Inflammatory macrophage (primary cell): ENCODE measurements around the gene MMP11.

ENCODE experiments used
- DNase-seq, 2 donors: peaks; one replicate each; pipeline ENCODE4 v3.0.0-alpha.2; 2020 to 2022
- total RNA-seq, 18 experiments: gene quantifications; one replicate each; lab custom pipeline; 2026; ENCODE audit warnings: mixed read lengths in 6 of 18, inconsistent platforms in 2 of 18; lab: John Stamatoyannopoulos, UW

The MMP11 gene
- 0.06 to 0.29 (median 0.12) reads per million in 18 experiments for total RNA-seq

- DNase-seq: peak in 1 of 2 donors; percentile 27
Observed at GRCh38 chr22:23772649-23773473, at the start of gene MMP11. MMP11 (plus strand) TSS chr22:23772849; CDS start chr22:23772871, 22 bp downstream.

GRCh38 chr22:23728108-23728507, 44.5 kb upstream of the MMP11 start:
- peak; percentile 49 to 64 for DNase-seq

- no peak for DNase-seq
Observed at GRCh38 chr22:23737696-23738095, 35.0 kb upstream of the MMP11 start.

- DNase-seq: no peak
Observed at GRCh38 chr22:23742505-23743264, 30.0 kb upstream of the MMP11 start.

GRCh38 chr22:23743303-23743705, 29.3 kb upstream of the MMP11 start:
- no peak for DNase-seq

GRCh38 chr22:23744001-23744400, 28.6 kb upstream of the MMP11 start:
- no peak for DNase-seq

- no peak for DNase-seq
Observed at GRCh38 chr22:23744485-23744884, 28.2 kb upstream of the MMP11 start.

- DNase-seq: peak in 1 of 2 donors; percentile 9
Observed at GRCh38 chr22:23745791-23746190, 26.9 kb upstream of the MMP11 start.

- no peak for DNase-seq
Observed at GRCh38 chr22:23749841-23750301, 22.8 kb upstream of the MMP11 start.

- DNase-seq: no peak
Observed at GRCh38 chr22:23750367-23750713, 22.3 kb upstream of the MMP11 start.

GRCh38 chr22:23750714-23751440, 21.8 kb upstream of the MMP11 start, which contains the start of gene ZNF70:
ZNF70 (minus strand) TSS chr22:23751112; CDS start chr22:23745140, 5,972 bp downstream.
- peak; percentile 55 to 82 for DNase-seq

GRCh38 chr22:23751441-23751996, 21.1 kb upstream of the MMP11 start:
- DNase-seq: no peak

GRCh38 chr22:23752090-23752691, 20.5 kb upstream of the MMP11 start:
- DNase-seq: no peak

- DNase-seq: no peak
Observed at GRCh38 chr22:23752750-23753149, 19.9 kb upstream of the MMP11 start.

- DNase-seq: peak in 1 of 2 donors; percentile 17
Observed at GRCh38 chr22:23753385-23753784, 19.3 kb upstream of the MMP11 start.

- DNase-seq: no peak
Observed at GRCh38 chr22:23754220-23754919, 18.3 kb upstream of the MMP11 start, which contains the start of gene VPREB3. VPREB3 (minus strand) TSS chr22:23754425; CDS start chr22:23754363, 62 bp downstream.

- no peak for DNase-seq
Observed at GRCh38 chr22:23754980-23755636, 17.5 kb upstream of the MMP11 start.

GRCh38 chr22:23755711-23756110, 16.9 kb upstream of the MMP11 start:
- no peak for DNase-seq

GRCh38 chr22:23756891-23757290, 15.8 kb upstream of the MMP11 start:
- no peak for DNase-seq

- DNase-seq: no peak
Observed at GRCh38 chr22:23759566-23759965, 13.1 kb upstream of the MMP11 start.

- DNase-seq: no peak
Observed at GRCh38 chr22:23760056-23760455, 12.6 kb upstream of the MMP11 start.
